ENCODE data around the gene LEPROT.

The LEPROT gene

DNA sequence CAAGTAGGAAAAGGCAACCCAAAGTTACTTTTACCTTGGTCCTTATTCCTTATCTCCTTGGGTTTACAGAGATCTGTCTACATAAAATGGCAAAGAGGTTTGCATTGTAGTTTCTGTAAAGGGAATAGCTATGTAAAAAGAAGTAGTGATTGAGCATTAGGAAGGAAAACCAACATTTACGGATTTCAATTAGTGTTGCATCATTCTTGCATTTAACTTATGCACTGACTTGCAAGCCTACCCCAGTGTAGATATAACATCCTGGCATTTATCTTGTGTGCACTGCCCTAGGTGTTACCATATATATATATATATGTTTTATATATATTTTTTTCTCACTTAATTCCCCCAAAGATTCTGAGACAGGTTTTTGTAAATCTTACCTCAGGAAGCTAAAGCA lies 3.7 kb upstream of the LEPROT start:
- no peak overlapping the region for H3K9ac ChIP-seq (ENCODE audit: low read depth, low read length)
- H3K9me3 ChIP-seq (ENCODE audit: insufficient read depth, low read depth, low read length): no peaks in the 10 kb centered on the region
- H3K27ac ChIP-seq (ENCODE audit: low read length): no peak overlapping the region
- no peak overlapping the region for H3K4me3 ChIP-seq (ENCODE audit: low read length)
- peaks cover 20% of the 10 kb centered on the region for H3K4me1 ChIP-seq (ENCODE audit: insufficient read depth, low read length)
- no peaks in the 10 kb centered on the region for H3K27me3 ChIP-seq (ENCODE audit: insufficient read depth, low read length)
- H3K36me3 ChIP-seq (ENCODE audit: insufficient read depth, low read depth, low read length): no peaks in the 10 kb centered on the region

DNA sequence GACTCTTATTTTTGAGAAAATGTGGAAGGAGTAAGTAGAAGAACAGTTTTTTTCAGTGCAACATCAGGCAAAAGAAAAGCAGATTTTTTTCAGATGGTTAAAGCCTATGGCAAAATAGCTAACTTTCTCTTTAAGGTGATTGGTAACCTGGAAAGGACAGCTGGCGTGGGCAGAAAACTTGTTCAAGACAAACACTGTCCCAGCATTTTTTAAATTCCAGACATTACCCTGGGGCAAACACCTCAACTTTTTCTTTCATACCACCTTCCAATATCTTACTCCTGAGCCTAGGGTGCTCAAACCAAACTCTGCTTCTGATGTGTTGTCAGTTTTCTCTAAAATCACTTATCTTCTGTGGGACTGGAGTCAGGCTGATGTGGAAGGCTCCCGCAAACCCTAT lies 2.7 kb upstream of the LEPROT start:
- Histone ChIP-seq H3K9ac (ENCODE audit: low read depth, low read length) (no peak overlapping the region), H3K36me3 (ENCODE audit: insufficient read depth, low read depth, low read length) (no peaks in the 10 kb centered on the region), H3K4me3 (ENCODE audit: low read length) (no peak overlapping the region), H3K9me3 (ENCODE audit: insufficient read depth, low read depth, low read length) (no peaks in the 10 kb centered on the region), H3K4me1 (ENCODE audit: insufficient read depth, low read length) (peaks cover 24% of the 10 kb centered on the region), H3K27me3 (ENCODE audit: insufficient read depth, low read length) (no peaks in the 10 kb centered on the region), H3K27ac (ENCODE audit: low read length) (no peak overlapping the region)

DNA sequence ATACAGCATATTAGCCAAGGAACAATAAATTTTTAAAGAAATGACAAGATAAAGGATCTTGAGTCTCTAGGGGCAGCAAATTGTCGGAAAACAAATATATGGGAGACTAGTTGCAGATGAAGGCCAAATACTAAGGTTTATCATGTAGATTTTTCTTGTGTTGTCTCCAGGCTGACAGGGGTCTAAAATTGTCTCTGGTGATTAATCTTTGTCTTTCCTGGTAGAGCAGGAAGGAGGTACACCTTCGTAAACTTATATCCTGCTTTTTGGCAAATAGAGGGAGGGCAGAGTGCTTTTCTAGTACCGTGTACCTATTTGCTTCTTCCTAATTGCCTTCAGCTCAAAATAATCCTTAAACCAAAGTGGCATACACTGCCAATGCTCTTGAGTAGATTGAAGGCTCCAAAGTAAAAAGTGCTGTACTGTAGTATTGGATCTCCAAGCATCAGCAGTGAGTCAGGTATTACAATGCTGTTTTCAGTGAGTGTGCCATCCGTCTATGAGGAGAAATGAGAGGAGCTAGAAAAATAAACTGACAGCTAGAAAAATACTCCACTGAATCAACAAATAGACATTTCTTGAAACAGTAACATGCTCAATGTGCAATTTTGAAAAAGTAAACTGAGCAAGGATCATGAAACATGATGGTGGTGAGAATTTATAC lies 1.8 kb upstream of the LEPROT start:
- Histone ChIP-seq H3K27ac (ENCODE audit: low read length) (no peak overlapping the region), H3K36me3 (ENCODE audit: insufficient read depth, low read depth, low read length) (no peaks in the 10 kb centered on the region), H3K9ac (ENCODE audit: low read depth, low read length) (no peak overlapping the region; the same call in 1 of the 2 replicates), H3K4me3 (ENCODE audit: low read length) (peak overlapping the region; percentile 88; the same call in 1 of the 2 replicates), H3K4me1 (ENCODE audit: insufficient read depth, low read length) (peaks cover 24% of the 10 kb centered on the region), H3K9me3 (ENCODE audit: insufficient read depth, low read depth, low read length) (no peaks in the 10 kb centered on the region), H3K27me3 (ENCODE audit: insufficient read depth, low read length) (no peaks in the 10 kb centered on the region)

DNA sequence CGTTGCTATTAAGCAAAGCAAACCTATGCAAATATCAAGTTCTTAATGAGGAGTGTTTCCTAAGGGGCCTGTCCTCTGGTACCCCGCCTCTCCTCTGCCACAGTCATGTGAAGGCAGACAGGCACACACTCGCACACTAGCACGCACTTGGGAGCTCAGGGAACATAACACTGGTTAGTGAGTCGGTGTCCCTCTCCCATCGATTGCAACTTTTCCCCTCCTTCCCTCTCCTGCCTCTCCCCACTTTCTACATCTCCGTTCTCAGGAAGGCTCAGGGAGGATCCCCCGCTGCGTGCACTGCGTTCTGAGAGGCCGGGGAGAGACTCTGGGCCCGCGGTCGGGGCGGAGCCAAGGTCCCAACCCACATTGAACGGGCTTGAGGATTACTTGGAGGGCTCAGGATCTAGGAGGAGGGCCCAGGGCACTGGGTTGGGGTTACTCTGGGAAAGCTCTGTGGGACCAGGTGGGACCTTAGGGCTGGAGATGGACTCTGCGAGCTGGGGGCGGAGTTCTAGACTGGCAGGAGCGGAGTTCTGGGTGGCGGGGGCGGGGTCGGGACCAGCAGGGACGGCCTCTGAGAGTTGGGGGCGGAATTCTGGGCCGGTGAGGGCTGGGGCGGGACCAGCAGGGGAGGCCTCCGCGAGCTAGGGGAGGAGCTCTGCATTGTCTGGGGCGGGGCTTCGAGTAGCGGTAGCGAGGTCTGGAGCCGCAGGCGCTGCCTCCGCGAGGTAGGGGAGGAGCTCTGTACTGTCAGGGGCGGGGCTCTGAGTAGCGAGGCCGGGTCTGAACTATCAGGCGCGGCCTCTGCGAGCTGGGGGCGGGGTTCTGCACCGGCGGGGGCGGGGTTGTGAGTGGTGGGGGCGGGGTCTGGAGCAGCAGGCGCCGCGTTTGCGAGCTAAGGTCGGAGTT lies 533 bp upstream of the LEPROT start:
- peak overlapping the region; percentile 88 for H3K4me3 ChIP-seq (ENCODE audit: low read length)
- peak overlapping the region; percentile 76 for H3K27ac ChIP-seq (ENCODE audit: low read length)
- H3K9ac ChIP-seq (ENCODE audit: low read depth, low read length): peak overlapping the region; percentile 72; the same call in 1 of the 2 replicates
- H3K27me3 ChIP-seq (ENCODE audit: insufficient read depth, low read length): no peaks in the 10 kb centered on the region
- H3K36me3 ChIP-seq (ENCODE audit: insufficient read depth, low read depth, low read length): no peaks in the 10 kb centered on the region
- peaks cover 32% of the 10 kb centered on the region for H3K4me1 ChIP-seq (ENCODE audit: insufficient read depth, low read length)
- H3K9me3 ChIP-seq (ENCODE audit: insufficient read depth, low read depth, low read length): no peaks in the 10 kb centered on the region

DNA sequence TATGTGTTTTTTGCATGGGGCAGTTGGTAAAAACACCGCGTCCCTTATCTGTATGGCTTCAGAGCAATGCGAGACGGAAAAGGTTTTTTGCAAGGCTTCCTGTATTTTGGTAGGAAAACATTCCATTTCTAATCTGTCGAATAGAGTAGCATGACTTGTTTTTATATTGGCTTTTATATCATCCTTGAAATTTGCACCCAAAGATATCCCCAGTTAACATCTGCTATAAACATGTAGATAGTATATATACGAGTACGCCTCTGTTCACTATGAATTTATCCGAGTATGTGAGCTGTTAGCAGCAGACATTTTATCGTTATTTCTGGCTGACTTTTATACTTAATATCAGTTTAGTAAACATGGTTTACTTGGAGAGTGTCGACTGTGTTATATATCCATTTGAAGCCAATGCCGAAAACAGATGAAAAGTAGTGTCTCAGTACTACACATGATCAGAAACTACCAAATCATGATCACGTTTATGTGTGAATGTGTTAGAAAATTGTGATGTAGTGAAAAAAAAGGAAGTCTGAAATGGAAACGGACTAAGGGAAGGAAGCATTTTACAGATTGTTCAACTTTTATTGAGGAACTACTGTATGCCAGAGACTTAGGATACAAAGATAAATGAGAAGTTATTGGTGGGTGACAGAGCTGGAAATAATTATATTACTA lies 1.0 kb downstream of the LEPROT start:
- Histone ChIP-seq H3K36me3 (ENCODE audit: insufficient read depth, low read depth, low read length) (peaks cover 4% of the 10 kb centered on the region), H3K4me1 (ENCODE audit: insufficient read depth, low read length) (peaks cover 46% of the 10 kb centered on the region), H3K27me3 (ENCODE audit: insufficient read depth, low read length) (no peaks in the 10 kb centered on the region), H3K27ac (ENCODE audit: low read length) (peak overlapping the region; percentile 74), H3K9me3 (ENCODE audit: insufficient read depth, low read depth, low read length) (no peaks in the 10 kb centered on the region), H3K4me3 (ENCODE audit: low read length) (peak overlapping the region; percentile 82), H3K9ac (ENCODE audit: low read depth, low read length) (peak overlapping the region; percentile 90)

DNA sequence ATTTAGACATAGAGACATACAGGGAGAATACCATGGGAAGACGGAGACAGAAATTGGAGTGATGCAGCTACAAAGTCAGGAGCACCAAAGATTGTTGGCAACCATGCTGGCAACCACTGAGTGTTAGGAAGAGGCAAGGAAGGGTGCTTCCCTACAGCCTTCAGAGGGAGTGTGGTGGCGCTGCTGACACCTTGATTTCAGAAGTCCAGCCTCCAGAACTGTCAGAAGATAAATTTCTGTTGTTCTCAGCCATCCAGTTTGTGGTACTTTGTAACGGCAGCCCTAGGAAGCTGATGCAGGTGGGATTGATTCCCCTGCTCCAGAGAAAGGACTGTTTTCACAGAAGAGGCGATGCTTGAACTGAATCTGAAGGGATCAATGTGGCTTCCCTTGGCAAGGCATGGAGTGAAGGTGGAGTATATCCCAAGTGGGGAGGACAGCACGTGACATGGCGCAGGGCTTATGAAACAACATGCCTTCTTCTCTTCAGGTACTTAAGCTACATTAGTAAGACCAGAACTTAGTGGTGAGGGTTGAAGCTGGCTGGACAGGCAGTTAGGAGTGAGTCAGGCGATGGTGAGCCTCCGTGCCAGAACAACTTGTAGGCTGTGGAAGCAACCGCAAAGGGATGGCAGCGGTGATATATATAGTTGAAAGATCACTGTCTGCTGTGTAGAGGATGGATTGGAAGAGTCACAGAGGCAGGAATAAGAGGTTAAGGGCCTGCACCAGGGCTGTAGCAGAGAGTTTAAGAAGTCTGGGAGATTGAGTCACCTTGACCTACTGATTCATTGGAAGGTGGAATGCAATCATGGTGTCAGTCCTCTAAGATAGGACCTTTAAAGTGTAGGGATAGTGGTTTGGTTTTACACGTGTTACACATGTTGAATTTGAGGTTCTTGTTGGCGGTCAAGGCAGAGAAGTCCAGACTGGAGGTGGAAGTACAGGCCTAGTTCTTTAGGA lies 2.1 kb downstream of the LEPROT start:
- no peak overlapping the region for H3K9ac ChIP-seq (ENCODE audit: low read depth, low read length)

DNA sequence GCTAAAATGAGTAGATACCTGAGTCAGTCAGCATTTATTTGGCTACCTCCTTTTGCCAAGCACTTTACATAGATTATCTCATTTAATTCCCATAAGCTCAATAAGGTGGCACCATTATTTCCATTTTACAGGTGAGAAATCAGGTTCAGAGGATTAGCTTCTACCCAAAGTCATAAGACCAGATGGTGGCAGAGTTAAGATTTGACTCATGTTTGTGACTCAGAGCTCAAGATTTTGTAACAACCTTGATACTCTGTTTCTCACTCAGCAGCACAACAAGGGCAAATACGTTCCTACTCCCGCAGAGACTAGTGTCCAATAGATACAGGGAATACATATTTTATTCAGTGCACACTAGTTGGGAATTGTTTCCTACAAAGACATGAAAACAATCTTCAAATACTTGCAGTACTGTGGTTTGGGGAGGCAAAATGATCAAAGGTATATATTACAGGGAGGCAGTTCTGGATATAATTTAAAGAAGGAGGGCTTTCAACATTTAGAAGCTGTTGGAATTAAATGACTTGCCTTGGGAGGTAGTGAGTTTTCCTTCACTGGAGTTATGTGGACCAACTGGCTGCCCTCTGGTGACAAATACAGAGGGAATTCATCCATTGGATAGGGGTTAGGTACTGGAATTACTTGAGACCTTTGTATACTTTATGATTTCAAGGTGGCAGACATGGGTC lies 3.6 kb downstream of the LEPROT start:
- Histone ChIP-seq H3K4me1 (ENCODE audit: insufficient read depth, low read length) (peaks cover 32% of the 10 kb centered on the region), H3K9me3 (ENCODE audit: insufficient read depth, low read depth, low read length) (no peaks in the 10 kb centered on the region), H3K27me3 (ENCODE audit: insufficient read depth, low read length) (no peaks in the 10 kb centered on the region), H3K4me3 (ENCODE audit: low read length) (no peak overlapping the region), H3K36me3 (ENCODE audit: insufficient read depth, low read depth, low read length) (peaks cover 19% of the 10 kb centered on the region), H3K27ac (ENCODE audit: low read length) (no peak overlapping the region), H3K9ac (ENCODE audit: low read depth, low read length) (no peak overlapping the region)

More for the DNA sequence above, 2.1 kb downstream of the LEPROT start:
- Histone ChIP-seq H3K9me3 (ENCODE audit: insufficient read depth, low read depth, low read length) (no peaks in the 10 kb centered on the region), H3K4me3 (ENCODE audit: low read length) (peak overlapping the region; percentile 82; the same call in 1 of the 2 replicates), H3K27ac (ENCODE audit: low read length) (no peak overlapping the region), H3K4me1 (ENCODE audit: insufficient read depth, low read length) (peaks cover 42% of the 10 kb centered on the region), H3K36me3 (ENCODE audit: insufficient read depth, low read depth, low read length) (peaks cover 14% of the 10 kb centered on the region), H3K27me3 (ENCODE audit: insufficient read depth, low read length) (no peaks in the 10 kb centered on the region)

DNA sequence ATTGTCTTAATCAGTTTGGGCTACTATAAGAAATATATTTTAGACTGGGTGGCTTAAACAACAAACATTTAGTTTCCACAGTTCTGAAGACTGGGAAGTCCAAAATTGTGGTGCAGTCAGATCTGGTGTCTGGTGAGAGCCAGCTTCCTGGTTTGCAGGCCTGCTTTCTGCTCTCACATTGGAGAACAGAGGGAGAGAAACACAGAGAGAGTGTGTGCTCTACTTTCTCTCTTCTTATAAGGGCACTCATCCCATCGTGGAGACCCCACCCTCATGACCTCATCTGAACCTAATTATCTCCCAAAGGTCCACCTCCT lies 4.1 kb downstream of the LEPROT start:
- Histone ChIP-seq H3K27ac (ENCODE audit: low read length) (no peak overlapping the region), H3K9ac (ENCODE audit: low read depth, low read length) (no peak overlapping the region), H3K9me3 (ENCODE audit: insufficient read depth, low read depth, low read length) (no peaks in the 10 kb centered on the region), H3K4me3 (ENCODE audit: low read length) (no peak overlapping the region), H3K27me3 (ENCODE audit: insufficient read depth, low read length) (no peaks in the 10 kb centered on the region), H3K36me3 (ENCODE audit: insufficient read depth, low read depth, low read length) (peaks cover 19% of the 10 kb centered on the region), H3K4me1 (ENCODE audit: insufficient read depth, low read length) (peaks cover 28% of the 10 kb centered on the region)

DNA sequence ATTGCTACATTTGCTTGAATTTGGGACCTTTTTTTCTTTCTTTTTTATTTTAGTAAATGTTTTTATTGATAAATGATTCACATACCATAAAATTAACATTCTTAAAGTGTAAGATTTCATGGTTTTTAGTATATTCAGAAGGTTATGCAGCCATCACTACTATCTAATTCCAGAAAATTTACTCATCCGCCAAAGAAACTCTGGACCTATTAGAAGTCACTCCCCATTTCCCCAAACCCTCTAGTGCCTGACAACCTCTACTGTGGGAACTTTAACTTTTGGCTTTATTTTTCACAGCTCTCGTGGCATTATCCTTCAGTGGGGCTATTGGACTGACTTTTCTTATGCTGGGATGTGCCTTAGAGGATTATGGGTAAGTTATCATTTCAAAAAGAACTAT lies 4.5 kb downstream of the LEPROT start:
- Histone ChIP-seq H3K36me3 (ENCODE audit: insufficient read depth, low read depth, low read length) (peaks cover 23% of the 10 kb centered on the region), H3K27ac (ENCODE audit: low read length) (peak overlapping the region; percentile 26)

DNA sequence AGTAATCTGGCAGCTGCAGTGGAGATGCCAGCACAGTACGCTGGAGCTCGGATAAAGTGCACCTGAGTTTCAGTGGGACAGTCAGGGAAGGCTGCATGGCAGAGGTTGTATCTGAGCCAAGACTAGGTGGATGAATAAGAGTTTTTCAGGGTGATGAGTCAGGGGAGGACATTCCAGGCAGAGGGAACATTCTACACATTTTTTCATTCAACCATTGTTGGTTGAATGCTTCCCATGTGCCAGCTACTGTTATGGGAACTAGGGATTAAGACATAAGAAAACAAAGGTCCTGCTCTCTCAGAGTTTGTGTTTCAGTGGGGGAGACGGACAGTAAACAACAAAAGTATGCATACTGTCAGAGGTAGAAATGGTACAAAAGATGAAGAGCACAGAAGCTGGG lies 5.2 kb downstream of the LEPROT start:
- Histone ChIP-seq H3K27ac (ENCODE audit: low read length) (peak overlapping the region; percentile 26), H3K27me3 (ENCODE audit: insufficient read depth, low read length) (no peaks in the 10 kb centered on the region), H3K4me1 (ENCODE audit: insufficient read depth, low read length) (peaks cover 28% of the 10 kb centered on the region), H3K9ac (ENCODE audit: low read depth, low read length) (peak overlapping the region; percentile 39; the same call in 1 of the 2 replicates), H3K4me3 (ENCODE audit: low read length) (peak overlapping the region; percentile 43; the same call in 1 of the 2 replicates), H3K9me3 (ENCODE audit: insufficient read depth, low read depth, low read length) (no peaks in the 10 kb centered on the region), H3K36me3 (ENCODE audit: insufficient read depth, low read depth, low read length) (peaks cover 30% of the 10 kb centered on the region)

More for the DNA sequence above, 4.5 kb downstream of the LEPROT start:
- no peaks in the 10 kb centered on the region for H3K27me3 ChIP-seq (ENCODE audit: insufficient read depth, low read length)
- peak overlapping the region; percentile 39; the same call in 1 of the 2 replicates for H3K9ac ChIP-seq (ENCODE audit: low read depth, low read length)
- H3K4me3 ChIP-seq (ENCODE audit: low read length): peak overlapping the region; percentile 43; the same call in 1 of the 2 replicates
- peaks cover 28% of the 10 kb centered on the region for H3K4me1 ChIP-seq (ENCODE audit: insufficient read depth, low read length)
- no peaks in the 10 kb centered on the region for H3K9me3 ChIP-seq (ENCODE audit: insufficient read depth, low read depth, low read length)
